Esophagus squamous epithelium (tissue), 4 donors: ENCODE results near the gene GPC5.

ENCODE experiments used
- POLR2A ChIP-seq, 4 donors: fragments of 450-650 bp; IDR thresholded peaks; one replicate each; pipeline ENCODE4 v1.6.1; 2017; ENCODE audit warnings: antibody characterized with exemption in 4 of 4, mild to moderate bottlenecking in 4 of 4, moderate library complexity in 3 of 4
- TF ChIP-seq, protein P1 (sequence below), 6 experiments: fragments of 450-650 bp in 4 of 6; fragments of 200-600 bp in 2 of 6; sonication (generic) in 2 of 6; IDR thresholded peaks; one replicate each; pipeline ENCODE4 v1.5.1; 2016 to 2019; ENCODE audit warnings: antibody characterized with exemption in 6 of 6, mild to moderate bottlenecking in 4 of 6, moderate library complexity in 4 of 6

GRCh38 chr13:91368101-91368500, 30.3 kb upstream of the GPC5 start:
- TF ChIP-seq, protein P1, sequence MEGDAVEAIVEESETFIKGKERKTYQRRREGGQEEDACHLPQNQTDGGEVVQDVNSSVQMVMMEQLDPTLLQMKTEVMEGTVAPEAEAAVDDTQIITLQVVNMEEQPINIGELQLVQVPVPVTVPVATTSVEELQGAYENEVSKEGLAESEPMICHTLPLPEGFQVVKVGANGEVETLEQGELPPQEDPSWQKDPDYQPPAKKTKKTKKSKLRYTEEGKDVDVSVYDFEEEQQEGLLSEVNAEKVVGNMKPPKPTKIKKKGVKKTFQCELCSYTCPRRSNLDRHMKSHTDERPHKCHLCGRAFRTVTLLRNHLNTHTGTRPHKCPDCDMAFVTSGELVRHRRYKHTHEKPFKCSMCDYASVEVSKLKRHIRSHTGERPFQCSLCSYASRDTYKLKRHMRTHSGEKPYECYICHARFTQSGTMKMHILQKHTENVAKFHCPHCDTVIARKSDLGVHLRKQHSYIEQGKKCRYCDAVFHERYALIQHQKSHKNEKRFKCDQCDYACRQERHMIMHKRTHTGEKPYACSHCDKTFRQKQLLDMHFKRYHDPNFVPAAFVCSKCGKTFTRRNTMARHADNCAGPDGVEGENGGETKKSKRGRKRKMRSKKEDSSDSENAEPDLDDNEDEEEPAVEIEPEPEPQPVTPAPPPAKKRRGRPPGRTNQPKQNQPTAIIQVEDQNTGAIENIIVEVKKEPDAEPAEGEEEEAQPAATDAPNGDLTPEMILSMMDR (IDR thresholded peaks at IDR 0.05) = no peak
- TF ChIP-seq POLR2A (IDR thresholded peaks at IDR 0.05) = no peak
